Tongue (tissue), 2 donors: ENCODE results near the gene CBX2. TPM values are rescaled to one million over a fixed set of nuclear protein-coding genes. Genes with fewer than 3 reads are reported as not detected.
A peak's percentile ranks its signal among the peaks of the same experiment; 100 is the strongest.

ENCODE experiments used
- DNase-seq: peaks from one replicate; pipeline ENCODE4 v3.0.0-alpha.2; 2015
- total RNA-seq: library from RNA; depleted of rRNA; stranded (reverse); fragments of >200 nt; gene quantifications from one replicate; pipeline ENCODE4 v1.2.3, GENCODE V29; 2014

The CBX2 gene
- total RNA-seq, 1 donor from 2014 or later = 7.0 TPM

DNA sequence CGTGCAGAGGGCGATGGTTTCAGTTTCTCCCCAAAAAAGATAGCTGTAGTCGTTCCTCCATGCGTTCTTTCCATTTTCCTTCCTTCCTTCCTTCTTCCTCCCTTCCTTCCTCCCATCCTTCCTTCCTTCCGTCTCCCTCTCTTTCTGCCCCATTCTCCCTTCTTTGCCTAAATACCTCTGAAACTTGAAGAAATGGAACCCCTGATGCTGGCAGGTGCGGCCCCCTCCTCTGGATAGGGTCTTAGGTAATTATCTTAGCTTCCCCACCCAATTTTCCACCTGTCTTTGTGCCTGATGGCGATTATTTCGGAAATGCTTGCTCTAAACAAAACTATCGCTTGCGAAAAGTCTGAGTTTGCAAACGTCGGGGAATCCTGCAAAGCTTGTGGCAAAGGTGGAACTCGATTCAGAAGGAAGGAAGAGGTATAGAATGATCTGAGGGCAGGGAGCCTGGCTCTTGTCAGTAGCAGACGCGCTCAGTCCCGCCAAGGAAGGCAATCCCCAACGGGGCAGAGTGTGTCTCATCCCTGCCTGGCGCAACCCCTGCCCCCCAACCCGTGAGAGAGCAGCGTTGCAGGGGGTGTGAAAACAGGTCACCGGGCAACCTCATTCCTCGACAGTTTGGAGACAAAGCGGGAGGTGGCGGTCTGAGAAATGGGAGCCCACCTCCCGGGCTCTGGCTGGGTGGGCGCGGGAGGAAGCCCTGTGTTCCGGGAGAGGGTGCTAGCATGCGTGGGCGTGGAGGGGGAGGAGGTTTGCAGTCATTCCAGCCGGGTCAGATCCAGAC lies 21.8 kb downstream of the CBX2 start:
- no peak for DNase-seq

DNA sequence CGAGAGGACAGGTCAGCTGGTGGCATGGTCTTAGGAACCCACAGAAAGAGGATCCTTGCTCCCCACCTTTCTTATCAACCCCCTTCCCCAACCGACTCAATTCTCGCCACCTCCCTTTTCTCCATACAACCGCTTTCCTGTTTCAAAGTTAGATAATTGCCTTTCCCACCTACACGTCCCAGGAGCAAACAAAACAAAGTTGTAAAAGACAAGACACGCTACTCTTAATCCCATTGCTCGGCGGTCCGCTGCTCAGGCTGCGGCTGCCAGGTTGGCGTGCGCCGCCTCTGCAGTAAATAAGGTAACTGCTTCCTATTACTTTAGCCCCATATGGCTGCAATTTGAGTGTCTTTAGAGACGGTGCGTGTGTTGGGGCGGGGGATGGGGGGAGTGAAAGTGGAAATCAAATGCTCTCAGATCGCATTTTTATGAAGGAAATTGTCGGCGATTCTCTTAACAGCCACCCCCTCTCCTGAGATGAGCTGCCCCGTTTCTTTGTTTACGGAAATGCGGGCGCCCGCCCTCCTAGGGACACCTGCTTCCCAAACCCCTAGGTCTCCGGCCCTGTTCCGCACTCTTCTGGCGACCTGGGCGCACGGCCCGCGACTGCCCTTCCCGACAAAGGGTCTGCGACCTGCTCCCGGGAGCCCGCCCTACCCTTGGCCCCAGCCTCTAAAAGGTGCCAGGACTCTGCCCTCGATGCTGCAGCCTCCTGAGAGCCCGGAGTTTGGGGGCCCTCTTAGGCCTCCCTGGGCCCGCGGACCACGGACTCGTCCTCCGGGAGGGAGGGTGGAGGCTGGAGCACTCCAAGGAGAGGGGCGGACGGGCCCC lies 22.6 kb downstream of the CBX2 start:
- peak; percentile 80 for DNase-seq

DNA sequence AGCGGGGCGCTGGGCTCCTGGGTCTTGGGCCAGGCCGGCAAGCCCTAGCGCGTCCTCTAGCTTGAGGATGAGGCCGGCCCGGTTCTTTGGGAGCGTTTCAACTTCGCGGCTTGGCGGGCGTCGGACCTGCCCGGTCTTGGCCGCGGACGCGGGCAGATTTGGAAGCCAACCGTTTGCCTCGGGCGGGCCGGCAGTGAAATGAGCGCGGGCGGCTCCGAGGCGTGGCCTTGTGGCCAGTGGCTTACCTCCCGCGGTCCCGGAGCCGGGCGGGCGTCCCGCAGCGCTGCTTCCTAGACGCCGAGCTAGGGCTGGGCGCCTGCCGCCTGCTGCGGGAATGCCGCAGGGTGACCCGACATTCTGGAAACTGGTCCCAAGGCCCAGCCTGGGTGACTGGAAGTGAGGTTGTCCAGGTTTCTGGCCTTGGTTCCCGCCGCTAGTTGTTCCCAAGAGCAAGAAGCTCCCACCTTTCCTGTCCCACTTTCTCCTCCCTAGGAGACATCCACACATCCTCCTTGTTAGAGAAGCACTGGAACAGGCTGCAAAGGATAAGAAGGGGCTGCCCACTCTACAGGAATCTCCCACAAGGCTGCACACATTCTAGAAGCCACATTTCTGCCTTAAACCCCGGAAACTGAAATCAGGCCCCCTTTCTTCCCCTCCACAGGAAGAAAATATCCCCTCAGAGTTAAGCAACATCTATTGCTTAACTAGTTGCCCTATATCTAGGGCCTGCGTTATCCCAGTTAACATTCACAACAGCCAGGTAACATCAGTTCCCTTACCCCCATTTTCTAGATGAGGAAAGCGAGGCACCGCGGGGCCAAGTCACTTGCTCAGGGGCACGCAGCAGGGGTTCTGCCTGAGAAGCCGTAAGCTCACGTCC lies 23.4 kb downstream of the CBX2 start:
- no peak for DNase-seq

DNA sequence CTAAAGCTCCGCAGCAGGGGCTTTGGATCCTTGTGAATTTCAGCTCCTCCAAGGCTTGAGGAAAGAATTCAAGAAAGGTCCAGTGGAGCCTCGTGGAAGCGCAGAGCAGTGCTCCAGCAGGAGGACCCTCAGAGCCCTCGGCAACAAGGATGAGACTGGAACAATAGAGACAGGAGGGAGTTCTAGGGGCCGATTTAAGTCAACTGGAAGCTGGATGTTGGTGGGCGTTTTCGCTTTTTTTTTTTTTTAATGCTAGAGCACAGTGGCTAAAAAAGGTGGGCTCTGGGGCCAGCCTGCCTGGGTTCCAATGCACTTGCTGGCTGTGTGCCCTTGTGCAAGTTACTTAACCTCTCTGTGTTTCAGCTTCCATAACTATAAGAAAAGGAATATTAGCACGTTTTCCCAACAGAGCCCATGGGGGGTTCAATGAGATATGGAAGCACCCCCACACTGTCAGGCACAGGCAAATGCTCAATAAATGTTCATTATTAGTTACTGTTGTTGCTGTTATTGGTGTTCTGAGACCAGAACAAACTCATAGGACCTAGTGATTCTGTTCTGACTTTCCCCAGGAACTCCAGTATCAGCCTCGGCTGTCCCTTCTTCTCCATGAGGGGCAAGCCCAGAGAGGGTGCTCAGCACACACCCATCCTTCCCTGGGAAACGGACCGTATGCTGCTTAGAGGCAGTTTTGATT lies 24.2 kb downstream of the CBX2 start:
- no peak for DNase-seq

DNA sequence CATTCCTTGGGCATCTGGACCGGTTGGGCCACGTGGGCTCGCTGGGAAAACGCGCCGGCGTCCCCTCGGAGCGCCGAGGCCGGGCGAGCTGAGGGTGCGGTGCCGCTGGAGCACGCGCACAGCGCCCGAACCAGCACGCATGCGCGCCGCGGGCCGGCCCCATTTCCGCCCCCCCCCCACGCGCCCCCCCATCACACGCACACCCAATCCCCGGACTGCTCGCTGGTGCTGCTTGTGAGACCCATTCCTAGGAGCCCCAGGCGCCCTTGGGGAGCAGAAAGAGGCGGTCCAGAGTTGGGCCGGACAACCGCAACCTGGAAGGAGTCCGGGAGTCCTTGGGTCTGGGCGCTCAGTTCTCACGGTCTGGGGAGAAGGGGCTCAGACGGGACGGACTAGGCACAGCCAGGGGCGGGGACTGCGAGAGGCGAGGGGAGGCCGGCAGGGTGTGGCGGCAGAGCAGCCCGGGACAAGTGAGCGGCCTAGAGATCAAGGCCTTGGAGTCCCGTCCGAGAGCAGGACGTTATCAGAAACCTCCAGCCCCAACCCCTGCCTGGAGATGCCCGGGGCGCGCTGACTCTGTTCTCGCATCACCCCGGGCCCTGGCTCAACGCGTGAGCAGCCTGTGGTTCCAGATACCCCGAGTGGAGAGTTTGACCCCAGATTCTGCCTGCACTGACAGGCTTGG lies 24.9 kb downstream of the CBX2 start:
- no peak for DNase-seq

DNA sequence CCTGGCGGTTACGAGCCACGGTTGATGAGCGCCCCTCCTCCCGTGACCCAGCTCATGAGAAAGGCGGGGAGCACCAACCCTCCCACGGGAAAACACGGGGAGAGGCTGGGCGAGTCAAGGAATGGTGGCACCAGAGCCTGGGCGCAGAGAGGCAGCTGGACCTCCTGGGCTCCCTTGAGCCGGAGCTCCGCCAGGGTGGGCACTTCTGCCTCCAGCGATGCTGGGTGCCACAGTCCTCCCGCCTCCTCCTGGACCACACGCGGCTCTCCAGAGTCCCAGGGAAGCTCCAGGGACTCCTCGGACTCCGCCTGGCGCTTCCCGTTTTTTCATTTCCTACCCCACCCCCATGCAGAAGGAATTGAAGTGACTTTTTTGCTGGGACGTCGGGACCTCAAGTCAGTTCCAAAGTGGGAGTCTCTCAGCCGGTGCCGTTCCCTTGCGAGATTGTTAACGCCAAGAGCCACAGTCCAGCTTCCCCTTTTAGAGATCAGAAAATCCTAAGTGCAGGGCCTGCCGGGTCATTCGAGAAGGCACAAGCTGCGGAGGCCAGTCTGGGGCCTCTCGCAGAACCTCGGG lies 25.6 kb downstream of the CBX2 start:
- DNase-seq = no peak

DNA sequence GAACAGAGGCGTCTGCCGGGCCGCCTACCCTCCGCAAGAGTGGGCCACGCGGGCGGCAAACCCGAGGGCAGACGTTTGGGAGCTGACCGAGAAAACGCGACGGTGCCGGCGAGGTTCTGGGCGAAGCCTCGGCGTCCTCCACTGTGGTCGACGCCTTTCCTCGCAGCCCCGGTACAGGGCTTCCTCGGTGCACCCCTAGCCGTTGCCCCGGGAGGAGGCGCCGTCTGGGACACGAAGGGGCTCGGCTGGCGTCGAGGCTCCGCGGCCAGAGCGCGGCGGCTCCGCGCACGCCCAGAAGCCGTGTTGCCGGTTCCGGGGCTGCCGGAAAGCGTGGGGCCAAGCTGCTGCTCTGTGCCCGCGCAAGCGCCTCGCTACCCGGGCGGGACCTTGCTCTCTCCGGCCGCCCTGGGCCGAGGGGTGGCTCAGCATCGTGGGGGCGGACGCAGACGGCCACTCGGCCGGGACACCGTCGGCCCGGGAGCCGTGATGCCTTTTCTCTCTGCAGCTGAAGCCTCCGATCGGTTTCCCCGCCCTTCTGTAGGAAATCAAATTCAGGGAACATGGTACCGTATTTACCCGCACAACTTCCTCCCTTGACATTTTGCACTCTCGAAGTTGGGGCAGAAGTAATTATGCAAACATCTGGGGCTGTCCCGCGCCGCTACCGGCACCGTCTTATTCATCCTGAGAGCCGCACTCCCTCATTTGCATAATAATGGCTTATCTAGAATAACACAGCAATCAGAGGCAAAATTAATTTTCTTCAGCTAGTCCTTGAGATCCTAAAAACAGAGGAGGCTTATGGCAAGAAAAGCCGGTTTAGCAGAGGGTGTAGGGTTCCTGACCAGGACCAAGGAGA lies 26.3 kb downstream of the CBX2 start:
- no peak for DNase-seq

DNA sequence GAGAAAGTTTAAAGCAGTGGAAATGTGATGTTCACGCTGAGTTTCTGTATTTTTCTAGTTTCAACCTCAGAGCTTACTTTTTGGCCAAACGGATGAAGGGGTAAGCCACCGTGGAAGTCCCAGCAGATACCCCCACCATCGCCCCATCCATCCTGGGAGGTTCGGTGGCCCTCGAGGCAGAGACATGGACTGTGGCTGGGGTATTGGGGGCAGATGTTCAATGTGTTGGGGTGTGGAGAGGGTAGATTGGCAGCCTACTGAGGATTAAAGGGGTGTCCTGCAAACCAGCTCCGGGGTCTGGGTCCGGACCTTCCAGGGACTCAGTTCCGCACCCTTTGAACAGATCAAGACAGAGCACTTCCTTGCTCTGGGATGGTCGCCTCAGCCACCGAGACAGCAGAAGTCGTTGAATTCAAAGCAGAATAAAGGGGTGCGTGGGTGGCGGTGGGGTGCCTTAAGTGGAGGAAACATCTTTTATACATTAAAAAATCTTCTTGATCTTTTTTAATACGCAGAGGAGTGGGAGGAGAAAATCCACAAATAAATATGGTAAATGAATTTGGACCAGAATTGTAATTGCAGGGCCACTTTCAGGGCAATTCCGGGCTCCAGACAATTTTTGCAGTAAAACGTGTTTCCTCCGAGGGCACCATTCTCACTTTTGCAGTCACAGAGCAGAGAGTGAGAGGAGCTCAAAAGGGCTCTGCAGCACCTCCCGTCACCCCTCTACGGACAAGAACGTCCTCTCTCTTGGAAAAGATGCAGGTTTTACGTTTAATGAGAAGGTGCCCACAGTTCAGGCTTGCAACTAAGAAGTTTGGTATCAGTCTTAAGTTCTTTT lies 27.1 kb downstream of the CBX2 start:
- DNase-seq = no peak

DNA sequence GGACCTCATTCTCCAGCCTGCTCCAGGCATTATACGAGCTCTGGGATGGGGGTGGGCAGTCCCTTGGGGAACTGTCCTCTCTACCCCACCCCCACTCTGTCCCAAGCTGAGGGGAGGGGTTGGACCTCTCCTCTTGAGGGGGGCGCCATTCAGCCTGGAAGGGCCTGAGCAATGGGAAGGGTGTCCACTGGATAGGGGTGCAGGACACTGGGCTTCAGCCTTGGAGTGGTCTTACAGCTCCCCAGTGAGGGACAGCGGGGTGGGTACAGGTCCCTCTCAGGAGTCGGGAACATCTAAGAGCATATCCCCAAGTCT lies 28.5 kb downstream of the CBX2 start:
- no peak for DNase-seq

DNA sequence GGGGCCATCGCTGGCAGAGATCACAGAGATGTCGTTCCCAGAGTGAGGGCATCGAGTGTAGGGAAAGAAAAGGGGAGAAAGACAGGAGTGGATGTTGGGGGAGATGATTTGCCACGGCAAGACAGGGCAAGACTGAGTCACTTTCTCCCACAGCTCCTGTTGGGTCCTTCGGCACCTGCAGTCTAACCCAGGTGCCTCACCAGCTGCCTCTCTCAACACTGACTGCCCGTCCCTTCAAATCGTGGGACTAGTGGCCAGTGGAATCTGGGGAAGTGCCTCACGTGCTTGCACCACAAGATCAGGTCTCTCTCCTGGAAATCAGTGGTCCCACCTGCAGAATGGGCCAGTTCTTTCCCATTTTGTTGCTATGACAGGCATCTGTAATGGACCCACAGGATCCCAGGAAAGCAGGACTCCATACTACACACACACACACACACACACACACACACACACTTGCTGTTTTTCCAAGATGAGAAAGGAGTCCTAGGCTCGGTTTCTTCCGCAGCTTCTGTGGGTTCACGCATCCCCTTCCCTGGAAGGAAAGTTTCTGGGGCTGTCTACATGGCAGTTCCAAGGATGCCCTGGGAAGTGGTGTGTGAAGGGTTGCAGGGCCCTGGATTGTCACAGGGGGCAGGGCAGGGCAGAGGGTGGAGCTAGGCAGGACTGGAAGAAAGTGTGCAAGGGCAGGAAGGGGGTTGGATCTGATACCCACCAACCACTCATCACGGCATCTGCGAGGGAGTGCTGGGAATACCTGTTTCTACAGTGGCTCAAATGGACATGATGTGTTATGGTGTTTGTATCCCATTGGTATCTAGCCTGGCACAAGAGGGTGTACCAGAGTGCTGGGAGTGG lies 29.1 kb downstream of the CBX2 start:
- DNase-seq = no peak

DNA sequence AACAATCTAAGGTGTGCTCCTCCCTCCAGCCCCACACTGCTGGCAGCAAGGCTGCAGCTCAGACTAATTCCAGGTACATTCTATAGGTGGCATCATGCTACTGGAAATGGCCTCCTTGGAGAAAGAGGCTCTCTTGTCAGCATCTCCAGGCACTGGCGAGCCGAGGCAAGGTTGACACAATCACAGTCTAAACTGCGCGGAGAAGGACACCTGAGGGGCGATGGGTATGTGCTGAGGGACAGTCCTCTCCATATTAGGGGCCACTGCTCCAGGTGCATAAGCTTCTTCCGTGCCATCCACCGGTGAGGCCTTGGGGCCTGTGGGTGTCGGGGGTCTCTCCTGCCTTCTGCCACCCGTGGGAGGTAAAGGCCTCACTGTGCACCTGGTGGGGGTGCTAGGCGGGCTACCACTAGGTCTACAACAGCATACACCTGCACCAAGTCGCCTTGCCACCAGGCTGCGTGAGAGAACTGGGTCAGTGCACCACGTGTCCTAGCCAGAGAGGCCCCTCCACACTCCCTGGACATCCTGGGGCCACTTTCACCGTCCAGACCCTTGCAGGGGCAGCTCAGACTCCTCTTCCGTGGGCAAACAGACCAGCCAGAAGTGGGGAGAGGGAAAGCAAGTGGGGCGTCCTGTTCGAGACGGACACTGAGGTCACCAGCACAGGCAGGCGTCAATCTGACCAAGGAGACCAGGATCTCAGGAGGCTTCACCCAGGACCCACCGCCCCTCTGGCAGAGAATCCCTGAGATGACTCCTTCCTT lies 31.0 kb downstream of the CBX2 start:
- DNase-seq = no peak

DNA sequence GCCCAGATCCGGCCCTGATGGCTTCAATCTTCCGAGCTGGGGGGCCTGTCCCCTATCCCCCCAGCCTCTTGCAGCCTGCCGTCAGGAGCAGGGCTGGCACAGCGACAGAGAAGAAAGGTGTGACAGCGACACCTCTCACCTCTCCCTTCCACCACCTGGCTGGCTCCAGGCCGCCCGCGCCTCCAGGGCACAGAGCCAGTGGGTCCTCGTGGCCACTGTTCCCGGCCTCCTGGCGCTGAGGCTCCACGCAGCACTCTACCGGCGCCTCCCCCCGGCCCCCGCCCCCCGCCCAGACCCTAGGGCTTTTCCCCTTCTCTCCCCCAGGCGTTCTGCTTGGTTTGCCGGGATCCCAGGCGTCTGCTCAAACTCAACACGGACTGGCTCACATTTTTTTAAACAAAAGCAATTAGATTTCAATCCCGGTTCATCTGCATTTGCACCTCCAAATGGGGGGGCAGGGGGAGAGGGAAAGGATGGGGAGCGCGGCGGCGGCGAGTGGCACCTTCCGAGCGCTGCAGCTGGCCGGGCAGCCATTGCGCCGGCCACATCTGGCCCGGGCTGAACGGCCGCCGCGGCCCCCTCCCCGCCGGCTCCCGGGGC lies 31.7 kb downstream of the CBX2 start:
- no peak for DNase-seq

DNA sequence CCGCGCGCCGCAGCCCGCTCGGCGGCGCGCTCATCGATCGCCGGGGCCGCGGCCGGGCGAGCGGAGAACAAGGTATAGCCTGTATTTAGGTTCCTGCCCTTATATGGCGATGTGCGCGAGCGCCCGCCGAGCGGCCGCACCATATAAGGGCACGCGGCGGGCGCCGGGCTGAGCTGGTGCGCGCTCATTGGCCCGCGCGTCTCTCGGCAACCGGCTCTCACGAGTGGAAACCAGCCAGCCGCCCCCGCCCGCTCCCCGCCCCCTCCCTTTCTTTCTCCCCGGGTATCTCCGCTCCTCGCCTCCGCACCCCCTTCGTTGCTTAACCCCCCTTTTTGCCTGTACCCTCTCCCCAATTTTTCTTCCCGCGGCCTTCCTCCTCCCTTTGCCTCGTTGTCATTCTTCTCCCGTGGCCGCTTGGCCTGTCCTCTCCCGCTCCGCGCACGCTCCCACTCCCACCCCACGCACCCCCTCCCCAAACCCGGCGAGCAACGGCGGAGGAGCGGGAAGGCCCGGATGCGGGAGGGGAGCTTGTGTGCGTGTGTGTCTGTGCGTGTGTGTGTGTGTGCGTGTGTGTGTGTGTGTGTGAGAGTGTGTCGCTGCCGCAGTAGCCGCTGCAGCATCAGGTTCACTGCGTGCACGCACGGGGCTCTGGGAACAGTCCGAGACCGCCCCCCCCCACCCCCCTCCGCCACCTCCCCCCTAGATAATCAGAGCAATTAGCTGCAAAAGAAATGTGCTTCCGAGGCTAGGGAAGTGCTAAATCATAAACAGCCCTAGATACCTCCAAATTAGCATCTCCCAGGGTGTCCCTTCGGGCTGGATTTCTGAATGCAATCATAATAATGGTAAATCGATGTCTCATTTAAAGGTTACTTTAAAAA lies 32.4 kb downstream of the CBX2 start:
- peak; percentile 91 for DNase-seq

DNA sequence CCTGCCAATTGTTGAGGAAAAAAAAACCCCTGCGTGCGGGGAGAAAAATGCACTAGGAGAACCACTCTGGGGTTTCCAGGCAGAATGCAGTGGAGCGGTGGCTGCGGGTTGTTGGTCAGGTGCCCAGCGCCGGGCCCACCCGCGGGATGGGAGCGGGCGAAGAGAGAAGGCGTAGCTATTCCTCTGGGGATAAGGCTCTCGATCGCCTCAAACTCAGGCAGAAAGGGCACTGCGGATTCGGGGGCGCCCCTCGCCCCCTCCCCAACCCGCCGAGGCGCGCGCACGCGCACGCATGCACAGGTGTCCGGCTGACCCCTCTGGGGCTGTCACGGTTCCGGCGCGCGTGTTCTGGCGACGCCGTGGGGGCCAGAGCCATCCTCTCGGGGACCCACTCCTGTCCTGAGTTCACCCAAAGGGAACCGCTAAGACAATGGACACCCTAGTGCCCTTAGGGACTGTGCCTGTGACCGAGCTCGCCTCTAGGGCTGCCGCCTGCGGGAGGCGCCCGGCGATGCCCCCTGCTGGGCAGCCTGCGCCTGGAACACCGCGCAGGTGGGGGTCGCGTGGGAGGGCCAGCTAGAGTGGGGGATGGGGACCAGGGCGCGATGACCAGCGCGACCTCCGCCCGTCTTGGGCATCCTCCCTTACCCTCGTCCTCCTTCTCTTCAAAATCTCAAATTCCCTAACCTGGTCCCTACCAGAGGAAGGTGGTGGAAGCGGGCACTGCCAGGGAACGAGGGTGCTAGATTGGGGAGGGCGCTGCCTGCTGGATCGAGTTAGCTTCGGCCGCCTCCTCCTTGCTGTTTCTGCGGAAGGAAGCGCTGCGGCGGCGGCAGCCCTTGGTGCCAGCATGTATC lies 33.3 kb downstream of the CBX2 start:
- DNase-seq = no peak

DNA sequence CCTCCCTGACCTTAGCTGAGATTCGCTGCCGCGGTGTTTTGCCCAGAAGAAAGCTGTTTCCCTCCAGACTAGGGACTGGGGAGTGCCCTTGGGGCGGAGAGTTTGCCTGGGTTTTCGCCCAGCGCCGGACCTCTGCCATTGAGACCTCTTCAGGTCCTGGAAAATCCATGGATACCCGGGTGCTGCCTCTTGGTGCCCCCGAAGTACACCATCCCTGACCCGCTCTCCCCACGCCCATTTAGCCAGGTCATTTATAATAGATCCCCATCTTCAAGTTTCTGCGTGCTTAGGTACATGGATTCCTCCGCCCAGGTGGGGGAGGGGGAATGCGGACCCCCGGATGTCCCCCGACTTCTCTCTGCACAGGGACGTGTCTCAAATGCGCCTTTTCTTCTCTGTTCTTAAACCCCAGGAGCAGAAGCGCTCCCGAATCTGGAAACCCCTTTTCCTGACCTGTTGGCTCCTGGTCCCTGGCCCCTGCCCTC lies 34.0 kb downstream of the CBX2 start:
- no peak for DNase-seq
